Esophagus (tissue), 2 donors: ENCODE measurements around the gene ABHD10. TPM values are rescaled to one million over a fixed set of nuclear protein-coding genes. Genes with fewer than 3 reads are reported as not detected.

ENCODE experiments used
- H3K27ac ChIP-seq, 2 donors: one replicate each; pipeline ENCODE4 v1.5.1; 2013; ENCODE audit warnings: low read depth in 2 of 2, mild to moderate bottlenecking in 2 of 2, inconsistent platforms in 1 of 2, low read length in 1 of 2, moderate library complexity in 1 of 2
- H3K27me3 ChIP-seq, 2 donors: one replicate each; pipeline ENCODE4 v1.6.1; 2013; ENCODE audit warnings: low read length in 2 of 2, control low read depth in 1 of 2, mild to moderate bottlenecking in 1 of 2; ENCODE audit not compliant: insufficient read depth in 2 of 2, control insufficient read depth in 1 of 2
- H3K36me3 ChIP-seq, 2 donors: one replicate each; pipeline ENCODE4 v1.6.1; 2013; ENCODE audit warnings: low read length in 1 of 2; ENCODE audit not compliant: control insufficient read depth in 2 of 2, insufficient read depth in 2 of 2
- H3K4me1 ChIP-seq, 2 donors: one replicate each; pipeline ENCODE4 v1.6.1; 2013; ENCODE audit warnings: low read length in 1 of 2; ENCODE audit not compliant: control insufficient read depth in 2 of 2, insufficient read depth in 2 of 2
- H3K4me3 ChIP-seq, 2 donors: one replicate each; pipeline ENCODE4 v1.5.1; 2013; ENCODE audit warnings: low read length in 2 of 2, mild to moderate bottlenecking in 2 of 2, low read depth in 1 of 2, moderate library complexity in 1 of 2
- H3K9me3 ChIP-seq, 2 donors: one replicate each; pipeline ENCODE4 v1.6.1; 2013; ENCODE audit warnings: mild to moderate bottlenecking in 2 of 2, low read depth in 1 of 2, low read length in 1 of 2, moderate library complexity in 1 of 2; ENCODE audit not compliant: control insufficient read depth in 2 of 2, insufficient read depth in 1 of 2
- WGBS, 2 donors: extraction: QIAGEN DNeasy Blood & Tissue Kit; methylation state at CpG; one replicate each; pipeline ENCODE4 v1.1.7; 2013; 5-methylcytosine and 5-hydroxymethylcytosine counted together
- polyA plus RNA-seq, 2 donors: library from polyadenylated mRNA; stranded (reverse); fragments of 200-250 nt; gene quantifications; one replicate each; pipeline ENCODE4 v1.2.3, GENCODE V29; 2013
- donor health status: healthy with polysubstance abuse.
- donor health status: Bipolar disorder and iron deficiency.

The ABHD10 gene
- polyA plus RNA-seq, 2 donors = 6.9 to 8.1 TPM

- Histone ChIP-seq H3K27ac (no peak overlapping the region), H3K4me3 (no peak overlapping the region), H3K27me3 (no peaks in the 10 kb centered on the region), H3K36me3 (no peaks in the 10 kb centered on the region), H3K9me3 (no peaks in the 10 kb centered on the region), H3K4me1 (no peaks in the 10 kb centered on the region)
- 75 to 89% methylated on average over 2 of the region's 2 CpGs for WGBS, 2 donors
Measured at GRCh38 chr3:111975131-111975530, 3.7 kb upstream of the ABHD10 start.

- no peak overlapping the region for H3K4me3 ChIP-seq
- H3K4me1 ChIP-seq = peaks cover 0 to 2% of the 10 kb centered on the region in 2 donors
- H3K36me3 ChIP-seq = no peaks in the 10 kb centered on the region
- H3K27me3 ChIP-seq = no peaks in the 10 kb centered on the region
- H3K9me3 ChIP-seq = no peaks in the 10 kb centered on the region
- no peak overlapping the region for H3K27ac ChIP-seq
- WGBS, 2 donors = 70 to 71% methylated on average over 2 of the region's 2 CpGs
Measured at GRCh38 chr3:111976254-111976653, 2.6 kb upstream of the ABHD10 start.

- H3K4me3 ChIP-seq = peak overlapping the region; percentile 90 to 97
- H3K27ac ChIP-seq = peak overlapping the region; percentile 92 to 93
- WGBS, 2 donors = 12% methylated on average over 5 of the region's 5 CpGs
Measured at GRCh38 chr3:111979434-111980038, 710 bp downstream of the ABHD10 start.

GRCh38 chr3:111980716-111981456, 2.1 kb downstream of the ABHD10 start:
- H3K4me3 ChIP-seq = no peak overlapping the region
- H3K27ac ChIP-seq = no peak overlapping the region
- WGBS, 2 donors = 88 to 91% methylated on average over 10 of the region's 10 CpGs
- H3K9me3 ChIP-seq = no peaks in the 10 kb centered on the region
- H3K4me1 ChIP-seq = peaks cover 0 to 2% of the 10 kb centered on the region in 2 donors
- H3K36me3 ChIP-seq = no peaks in the 10 kb centered on the region
- H3K27me3 ChIP-seq = no peaks in the 10 kb centered on the region

More at GRCh38 chr3:111979434-111980038, 710 bp downstream of the ABHD10 start:
- no peaks in the 10 kb centered on the region for H3K27me3 ChIP-seq
- no peaks in the 10 kb centered on the region for H3K36me3 ChIP-seq
- H3K4me1 ChIP-seq = peaks cover 0 to 2% of the 10 kb centered on the region in 2 donors
- no peaks in the 10 kb centered on the region for H3K9me3 ChIP-seq

- Histone ChIP-seq H3K36me3 (no peaks in the 10 kb centered on the region), H3K27me3 (no peaks in the 10 kb centered on the region), H3K9me3 (no peaks in the 10 kb centered on the region), H3K4me3 (no peak overlapping the region), H3K4me1 (peaks cover 0 to 2% of the 10 kb centered on the region in 2 donors), H3K27ac (no peak overlapping the region)
- 42 to 45% methylated on average over 3 of the region's 3 CpGs for WGBS, 2 donors
Measured at GRCh38 chr3:111981457-111981763, 2.6 kb downstream of the ABHD10 start.

GRCh38 chr3:111984636-111985298, 5.9 kb downstream of the ABHD10 start:
- H3K27me3 ChIP-seq = no peaks in the 10 kb centered on the region
- H3K27ac ChIP-seq = no peak overlapping the region
- H3K4me1 ChIP-seq = peaks cover 0 to 2% of the 10 kb centered on the region in 2 donors
- no peak overlapping the region for H3K4me3 ChIP-seq
- 46% methylated on average over 2 of the region's 2 CpGs for WGBS, 2 donors
- peaks cover 0 to 5% of the 10 kb centered on the region in 2 donors for H3K36me3 ChIP-seq
- H3K9me3 ChIP-seq = no peaks in the 10 kb centered on the region

GRCh38 chr3:111986800-111987199, 8.0 kb downstream of the ABHD10 start:
- WGBS, 2 donors = 71 to 80% methylated on average over 3 of the region's 3 CpGs
- Histone ChIP-seq H3K9me3 (no peaks in the 10 kb centered on the region), H3K27me3 (no peaks in the 10 kb centered on the region), H3K27ac (no peak overlapping the region), H3K4me3 (no peak overlapping the region), H3K4me1 (no peaks in the 10 kb centered on the region), H3K36me3 (peaks cover 0 to 5% of the 10 kb centered on the region in 2 donors)

- no peaks in the 10 kb centered on the region for H3K4me1 ChIP-seq
- H3K27me3 ChIP-seq = no peaks in the 10 kb centered on the region
- H3K27ac ChIP-seq = no peak overlapping the region
- H3K9me3 ChIP-seq = no peaks in the 10 kb centered on the region
- 66 to 70% methylated on average over 3 of the region's 3 CpGs for WGBS, 2 donors
- no peak overlapping the region for H3K4me3 ChIP-seq
- H3K36me3 ChIP-seq = peaks cover 0 to 5% of the 10 kb centered on the region in 2 donors
Measured at GRCh38 chr3:111989061-111989678, 10.3 kb downstream of the ABHD10 start.

GRCh38 chr3:111993038-111993437, 14.2 kb downstream of the ABHD10 start:
- no peaks in the 10 kb centered on the region for H3K9me3 ChIP-seq
- H3K27me3 ChIP-seq = no peaks in the 10 kb centered on the region
- H3K36me3 ChIP-seq = peaks cover 0 to 5% of the 10 kb centered on the region in 2 donors
- no peak overlapping the region for H3K4me3 ChIP-seq
- 67 to 94% methylated on average over 2 of the region's 2 CpGs for WGBS, 2 donors
- no peaks in the 10 kb centered on the region for H3K4me1 ChIP-seq
- H3K27ac ChIP-seq = no peak overlapping the region
